Measurements from ENCODE around the gene FAM13A. TPM values are rescaled to one million over a fixed set of nuclear protein-coding genes. Genes with fewer than 3 reads are reported as not detected.

FAM13A gene
- total RNA-seq, 1 donor from 2014 or later, result 16.9 TPM

GRCh38 chr4:88981556-88981955 is 75.4 kb downstream of the FAM13A start:
- Histone ChIP-seq H3K36me3 (no peaks in the 10 kb centered on the region), H3K9me3 (replicated peaks) (no peaks in the 10 kb centered on the region), H3K27ac (replicated peaks) (no peak overlapping the region), H3K4me1 (no peaks in the 10 kb centered on the region), H3K4me3 (no peak overlapping the region), H3K27me3 (ENCODE audit: low read depth) (no peaks in the 10 kb centered on the region)
- intact Hi-C loops (cut with micrococcal nuclease), result no loop called here
- TF ChIP-seq CTCF (IDR thresholded peaks at IDR 0.05; ENCODE audit: borderline replicate concordance), result no peak
- no peak for DNase-seq

GRCh38 chr4:88979276-88979675 is 77.7 kb downstream of the FAM13A start:
- no peaks in the 10 kb centered on the region for H3K4me1 ChIP-seq
- intact Hi-C loops (cut with micrococcal nuclease), result no loop called here
- no peak overlapping the region for H3K4me3 ChIP-seq
- no peaks in the 10 kb centered on the region for H3K27me3 ChIP-seq (ENCODE audit: low read depth)
- no peaks in the 10 kb centered on the region for H3K36me3 ChIP-seq
- H3K9me3 ChIP-seq (replicated peaks), result no peaks in the 10 kb centered on the region
- DNase-seq, result no peak
- H3K27ac ChIP-seq (replicated peaks), result no peak overlapping the region
- no peak for TF ChIP-seq CTCF (IDR thresholded peaks at IDR 0.05; ENCODE audit: borderline replicate concordance)

GRCh38 chr4:88976775-88977035 is 80.3 kb downstream of the FAM13A start:
- Histone ChIP-seq H3K27ac (replicated peaks) (no peak overlapping the region), H3K36me3 (no peaks in the 10 kb centered on the region), H3K4me3 (no peak overlapping the region), H3K9me3 (replicated peaks) (peaks cover 9% of the 10 kb centered on the region), H3K4me1 (no peaks in the 10 kb centered on the region), H3K27me3 (ENCODE audit: low read depth) (no peaks in the 10 kb centered on the region)
- intact Hi-C loops (cut with micrococcal nuclease), result no loop called here
- DNase-seq, result no peak
- no peak for TF ChIP-seq CTCF (IDR thresholded peaks at IDR 0.05; ENCODE audit: borderline replicate concordance)

GRCh38 chr4:88975958-88976774 is 80.8 kb downstream of the FAM13A start:
- intact Hi-C loops (cut with micrococcal nuclease), result no loop called here
- no peak overlapping the region for H3K27ac ChIP-seq (replicated peaks)
- no peak for TF ChIP-seq CTCF (IDR thresholded peaks at IDR 0.05; ENCODE audit: borderline replicate concordance)
- no peaks in the 10 kb centered on the region for H3K27me3 ChIP-seq (ENCODE audit: low read depth)
- peaks cover 9% of the 10 kb centered on the region for H3K9me3 ChIP-seq (replicated peaks)
- H3K4me1 ChIP-seq, result no peaks in the 10 kb centered on the region
- no peak overlapping the region for H3K4me3 ChIP-seq
- DNase-seq, result no peak
- no peaks in the 10 kb centered on the region for H3K36me3 ChIP-seq

GRCh38 chr4:88971536-88971935 is 85.4 kb downstream of the FAM13A start:
- Histone ChIP-seq H3K27me3 (ENCODE audit: low read depth) (no peaks in the 10 kb centered on the region), H3K4me3 (no peak overlapping the region), H3K4me1 (peaks cover 8% of the 10 kb centered on the region), H3K9me3 (replicated peaks) (peaks cover 9% of the 10 kb centered on the region), H3K27ac (replicated peaks) (no peak overlapping the region), H3K36me3 (no peaks in the 10 kb centered on the region)
- DNase-seq, result no peak
- intact Hi-C loops (cut with micrococcal nuclease), result no loop called here
- TF ChIP-seq CTCF (IDR thresholded peaks at IDR 0.05; ENCODE audit: borderline replicate concordance), result no peak
